HT-29 (cell line): ENCODE data around the gene FZR1. TPM values are rescaled to one million over a fixed set of nuclear protein-coding genes. Genes with fewer than 3 reads are reported as not detected.
"Not testable (repeated sequence)": the region's sequence is repeated elsewhere in the genome, so short reads cannot be mapped to it uniquely, and the experiment has no call there.

ENCODE experiments used
- DNase-seq: peaks from one replicate; pipeline ENCODE4 v3.0.0-alpha.2; 2015; ENCODE audit warnings: low spot score
- total RNA-seq: library from RNA; depleted of rRNA; stranded (reverse); fragments of >200 nt; shearing (Covaris generic); gene quantifications from 2 replicates; pipeline ENCODE4 v1.2.3, GENCODE V29; 2014

The FZR1 gene
- total RNA-seq, 1 experiment from 2014 or later: 62.5 TPM

GRCh38 chr19:3494559-3494958, 11.6 kb upstream of the FZR1 start:
- DNase-seq: no peak

GRCh38 chr19:3496392-3497273, 9.5 kb upstream of the FZR1 start:
- no peak for DNase-seq

GRCh38 chr19:3497757-3498520, 8.2 kb upstream of the FZR1 start:
- no peak for DNase-seq

GRCh38 chr19:3499738-3500428, 6.2 kb upstream of the FZR1 start:
- DNase-seq: peak; percentile 24

DNA sequence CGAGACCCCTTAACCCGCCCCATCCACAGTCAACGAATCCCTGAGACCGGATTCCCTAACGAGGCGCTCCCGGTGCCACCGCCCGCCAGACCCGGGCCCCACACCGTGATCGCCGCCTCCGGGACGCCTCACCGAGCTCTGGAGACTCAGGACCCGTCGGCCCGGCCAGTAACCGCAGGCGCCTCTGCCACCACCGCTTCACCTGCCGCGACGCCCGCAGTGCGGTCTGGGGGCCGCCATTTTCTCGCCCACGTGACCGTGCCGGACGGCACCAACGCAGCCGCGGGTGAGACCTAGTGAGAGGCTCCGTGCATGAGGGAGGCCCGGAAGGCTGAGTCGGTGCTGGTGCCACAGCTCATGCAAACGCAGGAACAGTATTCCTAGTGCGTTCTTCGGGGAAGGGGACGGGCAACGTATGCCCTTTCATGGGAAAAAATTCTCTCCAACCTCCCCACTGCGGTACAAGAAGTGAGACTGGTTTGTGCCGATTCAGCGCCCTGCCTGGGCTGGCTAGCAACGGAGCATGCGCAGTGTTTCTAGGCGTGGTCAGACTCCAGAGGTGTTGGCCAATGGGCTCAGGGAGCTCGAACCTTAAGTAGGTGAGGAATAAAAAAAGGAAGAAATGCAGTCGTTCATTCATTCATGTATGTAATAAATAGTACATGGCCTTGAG, 5.5 kb upstream of the FZR1 start, which contains the start of gene DOHH:
Gene DOHH, minus strand, starts transcription at position 246 of the 673 bp plus-strand sequence. CDS start 3,860 bp downstream, outside the sequence.
- DNase-seq: peak; percentile 96

- no peak for DNase-seq
Measured at GRCh38 chr19:3501780-3502179, 4.3 kb upstream of the FZR1 start.

- DNase-seq: no peak
Measured at GRCh38 chr19:3503036-3503572, 3.0 kb upstream of the FZR1 start.

DNA sequence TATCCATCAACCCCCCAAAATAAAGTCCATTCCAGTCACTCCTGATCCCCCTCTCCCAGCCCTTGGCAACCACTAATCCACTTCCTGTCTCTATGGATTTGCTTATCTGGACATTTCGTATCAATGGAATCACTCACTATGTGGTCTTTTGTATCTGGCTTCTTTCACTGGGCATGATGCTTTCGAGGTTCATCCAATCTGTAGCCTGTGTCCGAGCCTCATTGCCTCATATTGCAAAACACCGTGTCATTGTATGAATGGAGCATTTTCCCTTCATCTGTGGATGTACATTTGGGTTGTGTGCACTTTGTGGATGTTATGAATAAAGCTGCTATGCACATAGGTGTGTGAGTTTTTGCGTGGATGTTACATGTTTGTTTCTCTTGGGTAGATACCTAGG, 1.4 kb upstream of the FZR1 start:
- DNase-seq: no peak

GRCh38 chr19:3506384-3507340, 551 bp downstream of the FZR1 start:
- DNase-seq: no peak

GRCh38 chr19:3507371-3508120, 1.4 kb downstream of the FZR1 start:
- DNase-seq: no peak

DNA sequence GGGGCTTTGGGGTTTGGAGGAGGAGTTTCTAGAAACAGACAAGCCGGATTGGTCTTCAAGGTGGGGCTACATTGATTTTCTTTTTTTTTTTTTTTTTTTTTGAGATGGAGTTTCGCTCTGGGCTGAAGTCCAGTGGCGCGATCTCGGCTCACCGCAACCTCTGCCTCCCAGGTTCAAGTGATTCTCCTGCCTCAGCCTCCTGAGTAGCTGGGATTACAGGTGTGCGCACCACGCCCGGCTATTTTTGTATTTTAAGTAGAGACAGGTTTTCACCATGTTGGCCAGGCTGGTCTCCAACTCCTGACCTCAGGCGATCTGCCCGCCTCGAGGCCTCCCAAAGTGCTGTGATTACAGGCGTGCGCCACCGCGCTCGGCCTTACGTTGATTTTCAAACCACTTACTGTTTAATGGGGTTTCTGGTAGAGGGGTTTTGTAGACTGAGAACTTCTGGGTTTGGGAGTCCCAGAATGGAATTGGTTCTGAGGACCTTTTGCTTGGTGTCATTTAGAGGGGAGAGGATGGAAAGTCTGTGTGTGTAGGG, 2.1 kb downstream of the FZR1 start:
- DNase-seq: not testable (repeated sequence)

- no peak for DNase-seq
Measured at GRCh38 chr19:3508771-3509535, 2.8 kb downstream of the FZR1 start.

DNA sequence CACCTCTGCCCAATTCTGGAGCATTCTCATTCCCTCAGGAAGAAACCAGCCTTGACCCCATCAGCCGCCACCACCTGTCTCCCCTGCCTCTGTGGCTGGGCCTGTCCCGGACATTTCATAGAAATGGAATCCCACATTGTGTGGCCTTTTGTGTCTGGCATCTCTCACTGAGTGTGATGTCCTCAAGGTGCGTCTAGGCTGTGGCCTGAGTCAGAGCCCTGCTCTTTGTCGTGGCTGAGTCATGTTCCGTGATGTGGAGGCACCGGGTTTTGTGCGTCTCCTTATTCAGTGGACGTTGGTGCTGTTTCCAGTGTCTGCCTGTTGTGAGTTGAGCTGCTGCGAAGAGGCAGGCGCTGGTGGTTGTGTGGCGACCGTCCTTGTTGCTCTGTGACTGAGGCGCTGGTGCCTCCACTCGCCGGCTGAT, 3.5 kb downstream of the FZR1 start:
- no peak for DNase-seq

GRCh38 chr19:3510727-3511126, 4.6 kb downstream of the FZR1 start:
- DNase-seq: no peak

- DNase-seq: no peak
Measured at GRCh38 chr19:3511506-3512251, 5.6 kb downstream of the FZR1 start.

DNA sequence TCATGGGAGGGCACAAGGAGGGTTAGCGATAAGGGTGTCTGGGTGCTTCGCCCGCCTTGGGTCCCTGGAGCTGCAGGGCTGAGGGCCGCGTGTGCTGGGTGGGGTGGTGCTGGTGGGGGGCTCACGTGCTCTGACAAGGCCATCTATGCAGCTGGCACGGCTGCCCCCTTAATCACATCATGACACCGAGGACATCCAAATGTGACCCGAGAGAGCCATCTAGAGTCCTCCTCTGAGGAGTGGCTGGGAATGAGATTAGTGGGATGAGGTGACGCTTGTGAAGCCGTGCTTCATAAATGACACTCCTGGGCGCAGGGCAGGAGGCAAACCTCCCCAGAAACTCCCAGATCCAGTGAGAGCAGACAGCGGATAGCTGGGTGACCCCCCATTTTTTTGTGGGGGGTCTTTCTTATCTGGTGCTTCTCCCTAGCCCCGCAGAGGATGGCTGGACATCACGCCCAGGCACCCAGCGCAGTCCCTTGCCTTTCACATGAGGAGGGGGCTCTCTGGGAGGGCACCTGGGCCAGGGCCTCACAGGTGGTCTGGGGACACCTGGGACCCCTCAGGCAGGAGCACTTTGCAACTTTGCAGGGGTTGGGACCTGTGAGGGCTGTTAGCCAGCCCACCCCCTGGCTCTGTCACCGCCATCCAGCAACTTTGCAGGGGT, 6.6 kb downstream of the FZR1 start:
- no peak for DNase-seq
